GM19099 (cell line): Measurements from ENCODE around the gene SFTPB.

Experiments
- POLR2A ChIP-seq: IDR thresholded peaks from 3 replicates; pipeline ENCODE4 v1.6.1; 2011; ENCODE audit warnings: low read depth; ENCODE audit not compliant: insufficient read length; ENCODE audit errors: extremely low read depth

SFTPB gene

GRCh38 chr2:85694052-85695025 lies 26.3 kb upstream of the SFTPB start, which contains the start of gene GNLY:
Gene GNLY, plus strand, starts transcription at chr2:85694358. Its CDS starts 61 bp downstream, at chr2:85694419.
- TF ChIP-seq POLR2A = no peak

GRCh38 chr2:85692039-85692645 lies 24.1 kb upstream of the SFTPB start:
- TF ChIP-seq POLR2A = no peak

DNA sequence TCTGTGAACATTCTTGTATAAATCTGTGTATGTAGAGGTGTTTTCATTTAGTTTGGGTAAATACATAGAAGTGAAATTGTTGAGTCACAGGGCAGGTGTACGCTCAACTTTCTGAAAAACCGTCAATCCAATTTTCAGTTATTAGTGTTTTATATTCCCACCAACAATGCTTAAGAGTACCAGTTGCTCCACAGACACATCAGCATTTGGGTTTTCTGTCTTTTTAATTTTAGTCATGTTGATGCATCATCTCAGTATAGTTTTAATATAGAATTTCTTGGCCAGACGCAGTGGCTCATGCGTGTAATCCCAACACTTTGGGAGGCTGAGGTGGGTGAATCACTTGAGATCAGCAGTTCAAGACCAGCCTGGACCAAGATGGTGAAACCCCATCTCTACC lies 22.9 kb upstream of the SFTPB start:
- no peak for TF ChIP-seq POLR2A

- TF ChIP-seq POLR2A = no peak
Observed at GRCh38 chr2:85684806-85685205, 16.8 kb upstream of the SFTPB start.

GRCh38 chr2:85684380-85684779 lies 16.4 kb upstream of the SFTPB start:
- TF ChIP-seq POLR2A = no peak

DNA sequence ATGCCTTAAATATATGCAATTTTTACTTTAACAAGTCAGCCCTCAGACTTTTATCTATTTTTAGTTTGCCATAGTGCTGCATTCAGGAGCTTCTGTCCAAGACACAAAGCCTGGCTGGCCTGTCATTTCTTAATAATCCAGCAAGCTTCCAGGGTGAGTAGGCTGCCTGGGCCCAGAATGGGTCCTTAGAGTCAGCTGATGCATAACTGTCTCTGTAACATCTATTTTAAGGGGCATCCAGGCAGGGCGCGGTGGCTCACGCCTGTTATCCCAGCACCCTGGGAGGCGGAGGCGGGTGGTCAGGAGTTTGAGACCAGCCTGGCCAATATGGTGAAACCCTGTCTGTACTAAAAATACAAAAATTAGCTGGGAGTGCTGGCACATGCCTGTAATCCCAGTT lies 14.4 kb upstream of the SFTPB start:
- no peak for TF ChIP-seq POLR2A

GRCh38 chr2:85681776-85682175 lies 13.8 kb upstream of the SFTPB start:
- no peak for TF ChIP-seq POLR2A

- no peak for TF ChIP-seq POLR2A
Observed at GRCh38 chr2:85681372-85681763, 13.4 kb upstream of the SFTPB start.

DNA sequence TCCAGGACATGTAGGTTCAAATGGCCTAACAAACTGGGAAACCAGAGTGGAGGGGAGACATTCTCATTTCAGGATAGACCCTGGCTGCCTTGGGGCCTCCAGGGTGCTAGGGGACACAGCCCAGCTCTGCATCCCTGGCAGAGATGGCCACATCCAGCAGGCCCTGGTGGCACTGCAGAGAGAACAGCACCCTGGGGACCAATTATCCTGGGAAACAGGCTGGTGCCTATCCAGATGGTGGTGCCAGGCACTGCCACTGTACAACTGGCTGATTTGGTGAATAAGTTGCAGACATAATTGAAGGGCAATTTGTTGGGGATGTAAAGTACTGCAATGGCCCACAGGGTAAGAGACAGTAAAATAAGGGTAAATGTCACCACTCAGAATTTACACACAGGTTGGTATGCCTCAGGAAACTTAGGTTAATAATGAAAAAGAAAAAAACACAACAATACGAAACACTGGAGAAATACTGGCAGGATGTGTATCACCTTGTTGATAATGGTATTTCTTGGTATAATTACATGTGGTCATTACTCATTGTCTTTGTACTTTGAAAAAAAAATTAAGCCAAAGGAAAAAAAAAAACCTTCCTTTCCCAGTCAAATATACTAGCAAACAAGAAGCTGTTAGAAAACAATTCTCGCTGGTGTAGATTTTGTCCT lies 12.8 kb upstream of the SFTPB start:
- no peak for TF ChIP-seq POLR2A

DNA sequence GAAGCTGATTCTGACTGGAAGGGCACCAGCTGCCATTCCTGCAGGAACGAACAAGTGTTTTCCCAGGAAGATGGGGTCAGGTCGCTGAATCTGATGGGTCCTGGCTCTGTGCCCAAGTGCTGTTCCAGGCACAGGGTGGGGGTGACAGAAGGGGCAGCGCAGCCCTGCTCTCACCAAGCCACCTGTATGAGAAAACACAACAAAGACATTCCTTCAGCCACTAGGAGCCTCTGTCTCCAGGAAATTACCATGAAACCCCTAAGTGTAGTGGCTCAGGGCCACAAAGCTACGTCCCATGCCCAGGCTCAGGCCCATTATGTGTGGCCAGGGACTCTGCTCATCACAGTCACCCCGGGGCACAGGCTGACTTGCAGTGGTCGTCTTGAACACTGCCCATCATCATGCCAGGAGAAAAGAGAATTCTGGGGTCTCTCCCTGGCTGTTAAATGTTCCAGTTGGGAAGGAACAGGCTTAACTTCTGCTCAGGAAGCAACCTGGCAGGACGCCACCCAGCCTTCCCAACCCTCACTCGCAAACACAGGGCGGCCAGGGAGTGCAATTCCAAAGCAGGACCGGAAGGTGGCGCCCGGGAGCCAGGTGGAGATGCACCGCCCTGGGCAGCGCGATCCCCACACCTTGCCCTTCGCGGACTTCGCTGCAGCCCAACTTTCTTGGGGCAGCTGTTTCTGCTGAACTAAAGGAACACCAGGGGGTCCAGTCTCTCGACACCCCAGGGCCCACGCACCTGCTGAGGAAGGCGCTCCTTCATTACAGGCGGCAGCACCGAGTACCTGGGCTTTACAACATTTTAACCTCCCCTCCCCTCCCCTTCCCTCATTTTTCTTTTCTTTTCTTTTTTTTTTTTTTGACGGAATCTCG lies 11.0 kb upstream of the SFTPB start:
- no peak for TF ChIP-seq POLR2A

DNA sequence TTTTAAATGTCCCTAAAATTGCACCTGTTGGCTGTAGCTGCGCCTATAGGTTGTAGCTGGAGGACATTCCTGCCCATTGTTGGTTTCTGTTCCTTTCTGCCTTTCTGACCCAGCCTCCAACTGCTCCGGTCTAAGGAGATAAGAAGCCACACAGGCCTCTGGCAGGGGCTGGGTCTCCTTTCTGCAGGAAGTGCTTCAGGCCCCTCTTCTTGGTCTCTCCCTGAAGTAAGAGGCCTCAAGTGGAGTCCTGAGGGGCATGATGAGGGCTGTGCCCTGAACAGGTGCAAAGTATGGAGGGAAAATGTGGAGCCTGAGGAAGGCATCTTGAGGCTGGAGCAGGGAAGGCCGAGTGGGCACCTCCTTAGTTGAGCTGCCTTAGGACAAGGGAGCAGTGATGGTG lies 10.4 kb upstream of the SFTPB start:
- no peak for TF ChIP-seq POLR2A

GRCh38 chr2:85675866-85676548 lies 8.0 kb upstream of the SFTPB start:
- TF ChIP-seq POLR2A = no peak

- no peak for TF ChIP-seq POLR2A
Observed at GRCh38 chr2:85675427-85675826, 7.4 kb upstream of the SFTPB start.

GRCh38 chr2:85674417-85674816 lies 6.4 kb upstream of the SFTPB start:
- TF ChIP-seq POLR2A = no peak
